Naive thymus-derived CD4-positive, alpha-beta T cell (primary cell): Measurements from ENCODE around the gene SMARCC2. TPM values are rescaled to one million over a fixed set of nuclear protein-coding genes. Genes with fewer than 3 reads are reported as not detected.
A peak's percentile ranks its signal among the peaks of the same experiment; 100 is the strongest.

Source experiments
- ATAC-seq: fragments of 150-1000 bp; cut with Tn5 transposase; 2 replicates; pipeline ENCODE4 v1.10.0; 2021; ENCODE audit warnings: mild to moderate bottlenecking, moderate library complexity
- CTCF ChIA-PET: fragments of 350-600 bp; sonication (Branson Sonifier 250); formaldehyde crosslinking; loops from one replicate; lab custom pipeline; 2021; ENCODE audit warnings: antibody characterized with exemption; lab: Charles Lee
- POLR2A ChIA-PET: fragments of 350-600 bp; sonication (Branson Sonifier 250); formaldehyde crosslinking; loops from one replicate; lab custom pipeline; 2021; ENCODE audit warnings: antibody characterized with exemption, inconsistent platforms; lab: Charles Lee
- DNase-seq, 9 donors: peaks; one replicate each; pipeline versions ENCODE4 v3.0.0 to v3.0.0-alpha.2; 2020 to 2022; ENCODE audit warnings: mixed read lengths in 1 of 9
- H3K27ac ChIP-seq: one replicate; pipeline ENCODE4 v1.7.0; 2013; ENCODE audit warnings: mild to moderate bottlenecking, low read depth, low read length, moderate library complexity
- H3K27me3 ChIP-seq, 2 donors: one replicate each; pipeline ENCODE4 v1.7.0; 2013; ENCODE audit warnings: low read length in 2 of 2, mild to moderate bottlenecking in 2 of 2, moderate library complexity in 2 of 2; ENCODE audit not compliant: control insufficient read depth in 2 of 2, insufficient read depth in 2 of 2
- H3K36me3 ChIP-seq, 3 experiments: 1 replicate in 2 of 3; 2 replicates in 1 of 3; pipeline ENCODE4 v1.7.0; 2013; ENCODE audit warnings: low read length in 3 of 3, mild to moderate bottlenecking in 3 of 3, moderate library complexity in 1 of 3; ENCODE audit not compliant: insufficient read depth in 3 of 3, control insufficient read depth in 2 of 3
- H3K4me1 ChIP-seq, 2 donors: one replicate each; pipeline ENCODE4 v1.7.0; 2013; ENCODE audit warnings: low read length in 2 of 2, mild to moderate bottlenecking in 2 of 2, moderate library complexity in 1 of 2; ENCODE audit not compliant: control insufficient read depth in 2 of 2, insufficient read depth in 2 of 2
- H3K4me3 ChIP-seq: 2 replicates; pipeline ENCODE4 v1.7.0; 2013; ENCODE audit warnings: mild to moderate bottlenecking, low read length
- H3K9me3 ChIP-seq, 3 experiments: 1 replicate in 2 of 3; 2 replicates in 1 of 3; pipeline ENCODE4 v1.7.0; 2013; ENCODE audit warnings: low read length in 3 of 3; ENCODE audit not compliant: control insufficient read depth in 2 of 3
- H3K27ac Mint-ChIP-seq, 9 donors: one replicate each; pipeline ENCODE4 v1.8.0; 2020 to 2022; ENCODE audit warnings: mixed read lengths in 9 of 9, mild to moderate bottlenecking in 8 of 9, moderate library complexity in 5 of 9, inconsistent platforms in 2 of 9
- H3K27me3 Mint-ChIP-seq, 5 donors: one replicate each; pipeline ENCODE4 v1.8.0; 2021 to 2022; ENCODE audit warnings: mixed read lengths in 5 of 5, mild to moderate bottlenecking in 1 of 5
- H3K36me3 Mint-ChIP-seq, 5 donors: one replicate each; pipeline ENCODE4 v1.8.0; 2020 to 2022; ENCODE audit warnings: mixed read lengths in 5 of 5, mild to moderate bottlenecking in 3 of 5, inconsistent platforms in 1 of 5
- H3K4me1 Mint-ChIP-seq, 7 donors: one replicate each; pipeline ENCODE4 v1.8.0; 2020 to 2022; ENCODE audit warnings: mixed read lengths in 7 of 7, mild to moderate bottlenecking in 3 of 7, inconsistent platforms in 1 of 7
- H3K4me3 Mint-ChIP-seq, 10 donors: one replicate each; pipeline ENCODE4 v1.8.0; 2020 to 2022; ENCODE audit warnings: mild to moderate bottlenecking in 10 of 10, mixed read lengths in 10 of 10, moderate library complexity in 6 of 10, inconsistent platforms in 2 of 10
- H3K9me3 Mint-ChIP-seq, 11 donors: one replicate each; pipeline ENCODE4 v1.8.0; 2020 to 2022; ENCODE audit warnings: mixed read lengths in 11 of 11, mild to moderate bottlenecking in 4 of 11, inconsistent platforms in 1 of 11, moderate library complexity in 1 of 11
- intact Hi-C, 2 donors: fragments of 100-400 bp; cut with micrococcal nuclease; formaldehyde crosslinking; loops; one replicate each; pipeline ENCODE4 v1.15.1; 2023
- polyA plus RNA-seq, 2 donors: library from polyadenylated mRNA; unstranded; fragments of 300-500 nt; fragmentation: Illumina TruSeq; gene quantifications; one replicate each; pipeline ENCODE4 v1.2.3, GENCODE V29; 2021
- total RNA-seq, 6 experiments: library from RNA in 5 of 6; stranded (reverse) in 5 of 6; gene quantifications; 1 replicate in 5 of 6; 2 replicates in 1 of 6; pipeline ENCODE4 v1.2.3 and lab custom pipeline; 2021 to 2026

SMARCC2 gene
- total and polyA plus RNA-seq, 7 experiments from 2014 or later, result 64.6 to 187 (median 131) TPM

DNA sequence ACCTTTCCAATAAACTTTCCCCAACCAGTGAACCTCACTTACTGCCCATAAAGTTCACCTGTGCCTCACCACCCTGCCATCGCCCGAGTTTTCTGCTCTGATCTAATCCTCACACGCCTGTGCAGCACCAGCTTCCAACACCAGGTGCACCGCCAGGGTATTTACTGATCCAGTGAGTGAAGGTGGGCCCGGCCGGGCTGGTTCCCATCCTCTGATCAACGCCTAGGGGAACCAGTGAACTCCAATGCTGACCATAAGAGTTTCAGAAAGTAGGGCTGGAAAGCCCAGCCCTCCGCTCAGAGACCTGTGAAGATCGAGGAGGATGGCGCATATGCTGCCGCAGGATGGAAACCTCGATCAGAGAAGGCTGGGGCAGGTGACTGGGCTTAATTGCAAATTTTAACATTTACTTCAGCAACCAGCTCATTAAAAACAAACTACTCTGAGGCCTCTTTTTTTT, 37.6 kb downstream of the SMARCC2 start:
- POLR2A ChIA-PET, result interaction anchor here (0.7 to 5.3 kb wide), 17 partner anchors 8 to 114 kb away, joined by 3 to 30 read pairs (median 7); partner anchors contain the start of genes ESYT1, PA2G4, RNF41 and RPL41
- Mint-ChIP-seq H3K4me1 (peaks cover 14 to 50% (median 34%) of the 10 kb centered on the region in 7 donors), H3K27me3 (no peaks in the 10 kb centered on the region), H3K9me3 (no peaks in the 10 kb centered on the region), H3K27ac (peak overlapping the region; percentile 84 to 99 (median 97)), H3K36me3 (peaks cover 0 to 16% (median 0%) of the 10 kb centered on the region in 5 donors), H3K4me3 (peak overlapping the region; percentile 80 to 96 (median 92))
- H3K27me3 ChIP-seq, result no peaks in the 10 kb centered on the region
- peaks cover 18 to 20% of the 10 kb centered on the region in 2 donors for H3K4me1 ChIP-seq
- peaks cover 0 to 4% (median 0%) of the 10 kb centered on the region in 3 experiments for H3K36me3 ChIP-seq
- ATAC-seq, result peak; percentile 72
- CTCF ChIA-PET, result interaction anchor here (0.6 to 1.5 kb wide), 9 partner anchors 9 to 911 kb away, joined by 3 to 7 read pairs (median 4); partner anchors contain the start of genes ESYT1 and SMARCC2
- H3K4me3 ChIP-seq, result peak overlapping the region; percentile 86
- intact Hi-C loops, result loop anchor here (1.0 to 5.0 kb wide), 13 partner anchors 8 to 1696 kb away; partner anchors contain the start of genes ZC3H10 (in 2 of the 2), CS (in 1 of the 2), CTDSP2 (in 1 of the 2) and ESYT1 (in 1 of the 2)
- DNase-seq, result peak; percentile 44 to 71 (median 67)
- peak overlapping the region; percentile 80 for H3K27ac ChIP-seq
- H3K9me3 ChIP-seq, result no peaks in the 10 kb centered on the region

DNA sequence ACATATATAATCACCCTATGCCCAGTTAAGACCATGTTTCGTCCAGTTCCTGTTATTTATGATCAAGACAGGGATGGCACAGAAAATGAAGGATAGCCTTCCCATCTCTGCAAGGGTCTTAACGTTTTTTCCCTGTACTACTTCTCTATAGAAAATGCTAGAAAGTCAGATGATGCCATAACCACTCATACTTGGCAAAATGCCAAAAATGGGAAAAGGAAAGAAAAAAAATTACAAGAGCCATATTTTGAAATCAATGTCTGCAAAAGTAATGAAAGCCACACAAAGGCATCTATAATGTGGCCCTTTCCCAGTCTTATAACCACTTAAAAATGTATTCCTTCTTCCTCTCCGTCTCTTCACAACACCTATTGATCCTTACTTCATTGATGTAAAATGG, 38.7 kb downstream of the SMARCC2 start:
- H3K27ac Mint-ChIP-seq, result peak overlapping the region; percentile 62 to 99 (median 86)
- H3K4me3 ChIP-seq, result no peak overlapping the region
- peaks cover 18 to 20% of the 10 kb centered on the region in 2 donors for H3K4me1 ChIP-seq
- H3K27ac ChIP-seq, result no peak overlapping the region
- ATAC-seq (no peak), DNase-seq (no peak)
- peaks cover 19 to 48% (median 32%) of the 10 kb centered on the region in 7 donors for H3K4me1 Mint-ChIP-seq
- peaks cover 0 to 4% (median 0%) of the 10 kb centered on the region in 3 experiments for H3K36me3 ChIP-seq
- POLR2A ChIA-PET, result interaction anchor here (0.7 to 5.3 kb wide), 11 partner anchors 8 to 474 kb away, joined by 4 to 30 read pairs (median 7); partner anchors contain the start of genes ESYT1, RPL41 and SMARCC2
- CTCF ChIA-PET, result interaction anchor here (0.8 to 1.2 kb wide), 3 partner anchors 22 to 103 kb away, joined by 3 to 5 read pairs (median 4); partner anchors contain the start of genes ESYT1 and SMARCC2
- intact Hi-C loops, result loop anchor here (5.0 kb wide), 3 partner anchors 72 to 1697 kb away; partner anchors contain the start of genes CTDSP2 (in 1 of the 2), NABP2 (in 1 of the 2), PYM1 (in 1 of the 2) and RNF41 (in 1 of the 2)
- H3K4me3 Mint-ChIP-seq, result peak overlapping the region; percentile 2 to 93 (median 74)
- H3K9me3 Mint-ChIP-seq, result no peaks in the 10 kb centered on the region
- no peaks in the 10 kb centered on the region for H3K27me3 ChIP-seq
- H3K9me3 ChIP-seq, result no peaks in the 10 kb centered on the region
- H3K27me3 Mint-ChIP-seq, result no peaks in the 10 kb centered on the region
- H3K36me3 Mint-ChIP-seq, result peaks cover 0 to 13% (median 0%) of the 10 kb centered on the region in 5 donors

DNA sequence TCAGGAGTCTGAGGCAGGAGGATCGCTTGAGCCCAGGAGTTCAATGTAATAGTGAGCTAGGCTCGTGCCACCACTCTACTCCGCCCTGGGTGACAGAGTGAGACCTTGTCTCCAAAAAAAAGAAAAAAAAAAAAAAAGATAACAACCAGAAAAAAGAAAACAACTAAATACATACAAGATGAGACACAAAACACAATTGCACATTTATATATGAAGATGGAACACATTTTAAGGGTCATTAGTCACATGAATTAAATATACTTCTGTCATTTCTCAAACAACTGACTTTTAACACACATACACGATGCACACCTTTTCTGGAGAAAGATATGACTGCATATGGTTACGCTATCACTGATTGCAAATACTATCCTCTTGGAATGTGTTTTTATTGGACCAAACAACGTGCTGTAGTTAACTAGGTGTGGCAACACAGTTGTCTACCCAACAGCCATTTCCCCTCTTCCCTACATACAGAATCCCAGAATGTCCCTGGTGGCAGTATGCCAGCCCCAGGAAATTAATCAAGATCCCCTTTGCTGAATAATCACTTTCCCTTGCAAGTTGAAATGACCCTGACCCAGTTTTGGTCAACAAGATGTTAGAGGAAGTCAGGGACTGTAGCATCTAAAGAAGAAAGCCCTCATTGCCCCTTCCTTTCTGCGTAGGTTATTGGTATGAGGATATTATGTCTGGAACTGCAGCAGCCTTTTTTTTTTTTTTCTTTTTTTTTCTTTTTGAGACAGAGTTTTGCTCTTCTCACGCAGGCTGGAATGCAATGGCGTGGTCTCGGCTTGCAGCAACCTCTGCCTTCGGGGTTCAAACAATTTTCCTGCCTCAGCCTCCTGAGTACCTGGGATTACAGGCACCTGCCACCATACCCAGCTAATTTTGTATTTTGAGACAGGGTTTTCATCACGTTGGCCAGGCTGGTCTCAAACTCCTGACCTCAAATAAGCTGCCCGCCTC, 42.5 kb downstream of the SMARCC2 start:
- no peaks in the 10 kb centered on the region for H3K9me3 Mint-ChIP-seq
- H3K27ac Mint-ChIP-seq, result peak overlapping the region in 8 of 9 donors; percentile 55 to 75 (median 62)
- H3K27me3 Mint-ChIP-seq, result no peaks in the 10 kb centered on the region
- H3K4me1 Mint-ChIP-seq, result peaks cover 28 to 43% (median 37%) of the 10 kb centered on the region in 7 donors
- H3K4me1 ChIP-seq, result peaks cover 14 to 17% of the 10 kb centered on the region in 2 donors
- no peak overlapping the region for H3K27ac ChIP-seq
- POLR2A ChIA-PET, result interaction anchor here (0.6 to 3.2 kb wide), 4 partner anchors 15 to 502 kb away, joined by 4 to 18 read pairs (median 4); partner anchors contain the start of gene ESYT1
- intact Hi-C loops, result no loop called here
- H3K27me3 ChIP-seq, result no peaks in the 10 kb centered on the region
- DNase-seq, result no peak
- H3K4me3 Mint-ChIP-seq, result no peak overlapping the region
- ATAC-seq, result no peak
- CTCF ChIA-PET, result no interaction called here
- H3K36me3 Mint-ChIP-seq, result peaks cover 14 to 33% (median 23%) of the 10 kb centered on the region in 5 donors
- H3K9me3 ChIP-seq, result no peaks in the 10 kb centered on the region
- H3K36me3 ChIP-seq, result peaks cover 16 to 41% (median 28%) of the 10 kb centered on the region in 3 experiments
- H3K4me3 ChIP-seq, result no peak overlapping the region

DNA sequence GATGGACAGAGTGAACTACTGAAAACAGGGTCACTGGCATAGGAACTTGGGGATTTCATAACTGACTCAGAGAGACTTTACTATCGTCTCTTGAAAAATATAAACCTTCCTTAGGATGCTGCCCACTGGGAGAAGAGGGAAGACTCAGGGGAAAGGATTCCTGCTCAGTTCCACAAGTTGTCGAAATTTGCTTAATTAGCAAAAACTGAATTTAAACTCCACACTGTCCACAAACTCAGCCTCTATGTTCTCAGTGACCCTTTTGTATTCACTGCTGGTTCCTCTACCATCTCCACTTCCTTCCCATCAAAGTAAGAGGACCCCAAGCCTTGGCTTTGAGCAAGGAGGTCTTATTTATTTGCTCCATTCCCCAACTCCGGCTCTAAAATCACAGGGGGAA, 44.1 kb downstream of the SMARCC2 start:
- ATAC-seq, result no peak
- POLR2A ChIA-PET, result interaction anchor here (1.0 to 1.1 kb wide), 3 partner anchors 9 to 77 kb away, joined by 3 to 6 read pairs (median 4); partner anchors contain the start of genes RNF41 and ZC3H10
- CTCF ChIA-PET, result no interaction called here
- Mint-ChIP-seq H3K4me1 (peaks cover 28 to 39% (median 33%) of the 10 kb centered on the region in 7 donors), H3K27me3 (no peaks in the 10 kb centered on the region), H3K4me3 (no peak overlapping the region), H3K36me3 (peaks cover 17 to 43% (median 32%) of the 10 kb centered on the region in 5 donors), H3K9me3 (no peaks in the 10 kb centered on the region), H3K27ac (peak overlapping the region in 2 of 9 donors; percentile 23 to 75)
- Histone ChIP-seq H3K27me3 (no peaks in the 10 kb centered on the region), H3K4me1 (peaks cover 4 to 8% of the 10 kb centered on the region in 2 donors), H3K4me3 (no peak overlapping the region), H3K27ac (no peak overlapping the region), H3K36me3 (peaks cover 16 to 55% (median 39%) of the 10 kb centered on the region in 3 experiments), H3K9me3 (no peaks in the 10 kb centered on the region)
- no peak for DNase-seq
- intact Hi-C loops, result no loop called here

DNA sequence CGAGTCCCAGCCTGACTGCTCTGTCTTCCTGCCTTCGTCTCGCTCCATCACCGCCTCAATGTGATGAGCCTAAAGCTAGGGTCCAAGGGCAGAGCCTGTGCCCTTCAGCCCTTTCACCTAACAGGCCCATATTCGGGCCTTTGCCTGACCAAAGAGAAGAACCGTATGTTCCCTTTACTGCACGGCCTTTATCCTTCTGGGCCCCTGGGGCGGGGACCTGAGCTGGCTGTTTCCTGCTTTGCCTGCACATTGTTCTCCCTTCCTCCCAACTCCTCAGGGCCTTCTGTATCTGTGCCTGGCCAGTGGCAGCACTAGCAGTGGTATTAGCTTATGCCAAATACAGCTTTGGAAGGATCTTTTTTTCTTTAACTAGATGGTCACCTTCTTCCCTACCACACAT, 45.4 kb downstream of the SMARCC2 start:
- ChIA-PET CTCF (interaction anchor here (1.1 kb wide), 1 partner anchor 16 kb away, joined by 3 read pairs; the partner anchor contains the start of gene ESYT1), POLR2A (interaction anchor here (0.6 to 1.6 kb wide), 7 partner anchors 8 to 249 kb away, joined by 3 to 8 read pairs (median 5); partner anchors contain the start of genes RNF41 and ZC3H10)
- no peak for DNase-seq
- H3K36me3 ChIP-seq, result peaks cover 16 to 62% (median 39%) of the 10 kb centered on the region in 3 experiments
- peaks cover 22 to 54% (median 42%) of the 10 kb centered on the region in 5 donors for H3K36me3 Mint-ChIP-seq
- no peak overlapping the region for H3K4me3 ChIP-seq
- ATAC-seq, result no peak
- peaks cover 8 to 16% of the 10 kb centered on the region in 2 donors for H3K4me1 ChIP-seq
- H3K27ac ChIP-seq, result no peak overlapping the region
- peaks cover 30 to 44% (median 37%) of the 10 kb centered on the region in 7 donors for H3K4me1 Mint-ChIP-seq
- no peaks in the 10 kb centered on the region for H3K27me3 ChIP-seq
- no peaks in the 10 kb centered on the region for H3K27me3 Mint-ChIP-seq
- H3K27ac Mint-ChIP-seq, result peak overlapping the region in 8 of 9 donors; percentile 33 to 86 (median 79)
- intact Hi-C loops, result loop anchor here in 1 of 2 donors (1.0 kb wide), 1 partner anchor 8 kb away; the partner anchor contains the start of gene MYL6B
- H3K9me3 ChIP-seq, result no peaks in the 10 kb centered on the region
- H3K4me3 Mint-ChIP-seq, result peak overlapping the region in 1 of 10 donors; percentile 7
- H3K9me3 Mint-ChIP-seq, result no peaks in the 10 kb centered on the region
